Activated CD4-positive, CD25-positive, alpha-beta regulatory T cell treated with anti-CD3 and anti-CD28 coated beads, Interleukin-2, amount 50 U/mL, for 16 hours (primary cell): ENCODE data around the gene DSC1.
"Not testable (repeated sequence)": the region's sequence is repeated elsewhere in the genome, so short reads cannot be mapped to it uniquely, and the experiment has no call there.

Experiments used
- DNase-seq: peaks from one replicate; pipeline ENCODE4 v3.0.0-alpha.2; 2020; ENCODE audit warnings: low read depth, low spot score

The DSC1 gene, protein sequence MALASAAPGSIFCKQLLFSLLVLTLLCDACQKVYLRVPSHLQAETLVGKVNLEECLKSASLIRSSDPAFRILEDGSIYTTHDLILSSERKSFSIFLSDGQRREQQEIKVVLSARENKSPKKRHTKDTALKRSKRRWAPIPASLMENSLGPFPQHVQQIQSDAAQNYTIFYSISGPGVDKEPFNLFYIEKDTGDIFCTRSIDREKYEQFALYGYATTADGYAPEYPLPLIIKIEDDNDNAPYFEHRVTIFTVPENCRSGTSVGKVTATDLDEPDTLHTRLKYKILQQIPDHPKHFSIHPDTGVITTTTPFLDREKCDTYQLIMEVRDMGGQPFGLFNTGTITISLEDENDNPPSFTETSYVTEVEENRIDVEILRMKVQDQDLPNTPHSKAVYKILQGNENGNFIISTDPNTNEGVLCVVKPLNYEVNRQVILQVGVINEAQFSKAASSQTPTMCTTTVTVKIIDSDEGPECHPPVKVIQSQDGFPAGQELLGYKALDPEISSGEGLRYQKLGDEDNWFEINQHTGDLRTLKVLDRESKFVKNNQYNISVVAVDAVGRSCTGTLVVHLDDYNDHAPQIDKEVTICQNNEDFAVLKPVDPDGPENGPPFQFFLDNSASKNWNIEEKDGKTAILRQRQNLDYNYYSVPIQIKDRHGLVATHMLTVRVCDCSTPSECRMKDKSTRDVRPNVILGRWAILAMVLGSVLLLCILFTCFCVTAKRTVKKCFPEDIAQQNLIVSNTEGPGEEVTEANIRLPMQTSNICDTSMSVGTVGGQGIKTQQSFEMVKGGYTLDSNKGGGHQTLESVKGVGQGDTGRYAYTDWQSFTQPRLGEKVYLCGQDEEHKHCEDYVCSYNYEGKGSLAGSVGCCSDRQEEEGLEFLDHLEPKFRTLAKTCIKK

DNA sequence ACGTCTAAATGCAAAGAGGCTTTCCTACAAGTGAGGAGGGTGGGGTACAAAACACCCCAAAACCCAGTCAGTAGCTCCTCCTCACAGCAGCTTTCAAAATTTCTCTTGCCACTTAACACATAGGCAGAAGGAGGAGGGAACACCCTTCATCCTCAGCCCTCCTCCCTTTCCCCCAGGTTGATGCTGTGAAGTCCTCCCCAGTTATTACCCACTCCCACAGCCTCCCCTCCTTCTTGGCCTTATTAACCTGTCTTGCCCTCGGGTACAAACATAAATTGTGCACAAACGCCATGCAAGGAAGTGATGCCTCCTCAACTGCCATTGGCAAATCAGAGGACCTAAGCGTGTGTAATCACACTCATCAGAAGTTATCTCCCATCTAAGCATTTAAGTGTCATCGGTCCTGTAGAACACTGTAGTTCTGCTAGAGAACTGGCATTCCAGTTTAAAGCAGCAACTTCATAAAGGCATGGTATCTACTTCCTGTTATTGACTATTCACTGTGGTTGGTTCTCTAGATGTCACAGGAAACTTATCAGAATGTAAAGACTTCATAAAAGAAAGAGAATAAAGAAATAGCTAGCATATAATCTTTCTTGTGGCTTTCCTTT lies at the start of gene DSC1:
TSS of gene DSC1 (minus strand) at position 32 of the 611 bp plus-strand sequence. CDS start 262 bp downstream, outside the sequence.
- DNase-seq, result no peak

DNA sequence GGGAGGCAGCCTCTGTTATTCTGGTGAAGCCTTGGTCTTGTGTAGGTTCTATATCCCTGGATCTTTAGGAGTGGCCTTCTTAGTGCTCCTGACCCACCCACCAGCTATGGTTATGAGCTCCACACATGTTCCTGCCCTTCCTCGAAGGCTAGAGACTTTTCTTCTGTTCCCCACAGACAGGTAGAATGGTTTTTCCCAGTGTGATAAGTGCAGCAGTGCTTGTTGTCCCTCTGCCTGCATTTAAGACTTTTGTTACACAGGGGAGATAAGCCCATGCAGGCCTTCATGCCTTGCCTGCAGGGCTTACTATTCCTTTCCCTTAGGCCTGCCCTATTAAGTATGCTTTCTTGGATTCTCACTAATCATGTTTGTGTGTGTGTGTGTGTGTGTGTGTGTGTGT lies 48.4 kb upstream of the DSC1 start:
- no peak for DNase-seq

DNA sequence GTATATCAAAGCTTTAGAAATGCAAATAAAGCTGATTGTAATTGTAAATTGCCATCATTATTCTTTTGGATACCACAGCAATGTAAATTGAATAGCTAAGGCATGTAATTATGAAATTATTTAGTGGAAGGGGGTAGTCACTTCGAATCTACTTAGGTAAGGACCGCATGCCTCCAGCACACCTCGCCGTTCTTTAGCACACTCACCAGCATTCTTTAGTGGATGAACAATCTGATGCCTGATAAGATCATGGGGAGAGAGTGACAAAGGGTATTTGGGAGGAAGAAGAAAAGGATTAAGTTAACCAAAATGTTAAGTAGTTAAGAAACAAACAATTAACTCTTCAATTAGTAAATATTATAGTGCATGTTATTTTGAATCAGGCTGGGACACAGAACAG lies 46.4 kb upstream of the DSC1 start:
- no peak for DNase-seq

DNA sequence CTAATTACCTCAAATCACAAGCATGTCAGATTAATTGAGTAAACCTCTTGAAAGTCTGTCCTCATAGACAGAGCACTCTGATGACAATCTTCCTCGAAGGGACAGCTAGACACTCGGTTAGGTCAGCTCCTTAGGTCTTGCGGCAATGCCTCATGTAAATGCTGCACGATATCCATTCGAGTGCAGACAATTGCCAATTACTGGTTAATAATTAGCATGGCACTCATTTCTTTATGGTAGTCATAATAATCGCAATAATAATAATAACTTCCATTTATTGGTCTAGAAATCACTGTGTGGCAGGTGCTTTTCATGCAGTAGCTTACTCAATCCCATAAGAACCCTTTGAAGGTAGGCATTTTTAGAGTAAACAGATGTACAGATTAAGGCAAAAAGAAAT lies 44.7 kb upstream of the DSC1 start:
- DNase-seq, result no peak

DNA sequence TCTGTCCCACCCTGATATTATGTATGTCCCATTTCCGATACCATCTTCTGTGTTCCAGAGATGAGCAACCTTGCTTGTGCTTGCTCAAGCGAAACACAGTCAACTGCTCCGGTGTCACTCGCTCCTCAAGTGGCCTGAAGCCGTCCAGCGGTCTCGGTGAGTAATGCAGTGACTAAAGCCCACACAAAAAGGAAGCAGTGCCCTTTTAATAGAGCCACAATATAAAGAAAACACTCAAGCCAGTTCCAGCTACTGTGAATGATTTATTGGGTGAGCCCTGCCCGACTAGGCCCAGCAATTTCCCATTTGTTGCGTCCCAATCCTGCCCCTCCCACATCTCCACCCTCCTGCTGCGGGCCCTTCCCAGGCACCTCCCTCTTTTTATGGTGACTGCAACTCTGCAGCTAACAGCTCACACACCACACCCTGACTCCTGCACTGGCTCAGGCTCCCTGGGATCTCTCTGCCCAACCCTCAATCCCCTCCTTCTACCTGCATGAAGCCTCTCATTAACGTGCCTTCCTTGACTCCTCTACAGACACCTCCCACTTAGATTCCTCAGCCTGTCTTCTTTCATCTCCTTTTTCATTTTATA lies 44.2 kb upstream of the DSC1 start:
- no peak for DNase-seq

DNA sequence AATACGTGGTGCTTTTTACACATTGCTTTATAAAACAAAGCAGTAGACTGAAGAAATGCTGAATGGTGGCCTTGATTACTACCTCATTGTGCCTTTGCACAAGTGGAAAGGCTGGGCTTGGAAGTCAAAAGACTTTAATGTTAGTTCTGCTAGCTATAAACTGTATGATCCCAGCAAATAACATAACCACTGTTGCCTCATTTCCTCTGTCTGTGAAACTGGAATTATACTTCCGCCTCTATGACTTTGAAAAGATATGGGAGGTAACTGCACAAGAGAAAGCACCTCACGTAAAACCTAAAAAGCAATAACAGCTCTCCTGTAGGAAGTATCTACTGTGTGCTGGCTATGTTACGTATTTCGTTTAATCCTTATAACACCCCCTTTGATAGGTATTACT lies 43.4 kb upstream of the DSC1 start:
- DNase-seq, result no peak

DNA sequence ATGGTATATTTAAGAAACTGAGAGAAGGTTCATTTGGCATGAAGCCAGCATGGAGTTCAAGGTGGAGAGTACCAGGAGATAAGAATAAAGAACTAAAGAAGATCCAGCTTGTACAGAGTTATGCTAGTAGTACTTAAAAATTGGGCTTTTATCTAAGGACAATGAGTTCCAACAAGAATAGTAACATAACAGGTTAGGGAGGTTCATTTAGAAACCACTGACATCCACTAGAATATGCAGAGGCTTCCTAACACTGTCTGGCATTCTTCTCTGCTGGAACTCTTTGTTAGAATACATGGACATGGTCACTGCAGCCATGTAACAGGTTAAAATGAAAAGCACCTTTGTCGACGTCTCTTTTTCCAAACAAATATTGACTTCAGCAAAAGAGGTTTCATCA lies 42.6 kb upstream of the DSC1 start:
- DNase-seq, result no peak

DNA sequence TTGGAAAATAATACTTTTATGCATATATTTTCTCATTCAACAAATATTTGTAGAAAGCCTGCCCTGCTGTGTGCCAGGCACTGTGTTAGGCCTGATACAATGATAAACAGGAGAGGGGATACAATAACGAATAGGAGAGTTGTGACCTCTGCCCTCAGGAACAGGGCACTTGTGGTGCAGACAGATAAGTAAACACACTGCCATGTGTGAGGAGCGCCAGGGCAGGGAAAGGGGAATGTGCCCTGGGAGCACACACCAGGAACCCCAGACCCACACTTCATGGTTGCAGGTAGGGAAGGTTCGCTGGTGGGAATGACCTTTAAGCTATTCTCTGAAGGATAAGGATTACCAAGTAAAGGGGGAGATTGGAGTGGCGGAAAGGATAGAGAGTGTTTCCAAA lies 42.2 kb upstream of the DSC1 start:
- no peak for DNase-seq

DNA sequence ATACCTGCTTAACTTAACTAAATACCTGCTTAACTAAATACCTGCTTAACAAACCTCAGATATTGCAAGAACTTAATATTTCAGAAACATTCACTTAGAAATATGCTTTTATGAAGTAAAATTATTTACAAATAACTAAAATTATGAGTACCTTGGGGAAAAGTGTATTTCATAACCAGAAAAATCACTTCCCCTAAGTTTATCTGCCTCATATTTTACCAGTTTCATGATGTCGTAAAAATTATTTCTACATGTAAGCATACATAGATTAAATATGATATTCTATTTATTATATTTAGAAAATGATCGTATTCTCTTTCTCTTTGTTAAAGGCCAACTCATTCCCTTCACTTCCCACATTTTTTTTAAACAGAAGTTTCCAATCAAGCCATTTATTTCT lies 41.5 kb upstream of the DSC1 start:
- DNase-seq, result no peak

DNA sequence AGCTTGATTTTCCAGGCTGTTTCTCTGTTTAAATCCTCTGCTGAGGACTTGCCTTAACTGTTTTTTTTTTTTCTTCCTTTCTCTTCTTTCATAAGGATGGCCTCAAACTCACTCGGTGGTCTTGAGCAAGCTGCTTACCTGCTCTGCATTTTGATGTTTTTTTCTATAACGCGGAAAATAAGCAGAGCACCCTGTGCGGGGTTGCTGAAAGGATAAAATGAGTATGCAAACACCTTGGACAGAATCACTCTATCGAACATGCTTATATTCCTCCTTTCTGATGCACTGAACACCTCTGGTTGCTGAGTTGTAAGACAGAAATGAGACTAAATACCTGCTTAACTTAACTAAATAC lies 41.1 kb upstream of the DSC1 start:
- no peak for DNase-seq

DNA sequence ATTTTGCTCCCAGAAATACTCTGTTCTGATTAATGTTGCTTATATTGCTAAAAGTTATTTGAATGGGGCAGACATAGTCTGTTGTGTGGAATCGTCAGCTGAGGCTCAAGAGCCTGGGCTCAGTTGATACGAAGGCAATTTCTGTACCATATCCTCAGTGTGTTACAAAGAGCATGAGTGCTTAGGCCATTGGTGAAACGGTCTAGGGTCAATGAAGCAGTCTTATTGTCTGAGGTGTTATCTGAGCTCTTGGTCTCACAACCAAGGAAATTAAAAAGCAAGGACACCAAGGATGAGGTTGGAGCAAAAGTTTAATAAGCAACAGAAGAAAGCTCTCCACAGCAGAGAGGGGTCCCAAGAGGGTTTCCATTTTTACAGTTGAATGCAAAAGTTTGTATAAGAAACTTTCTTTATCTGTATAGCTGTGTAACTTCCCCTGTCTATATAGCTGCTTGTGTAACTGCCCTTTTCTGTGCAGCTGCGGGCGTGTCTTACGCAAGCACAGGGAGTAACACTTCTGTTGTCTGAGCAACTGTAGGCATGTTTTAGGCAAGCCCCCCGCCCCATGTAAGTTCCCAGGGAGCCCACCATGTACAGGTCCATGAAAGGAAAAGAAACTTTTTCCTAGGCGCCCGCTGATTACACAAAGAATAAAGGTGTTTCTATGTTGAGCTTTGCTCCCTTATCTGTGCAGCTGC lies 40.6 kb upstream of the DSC1 start:
- DNase-seq, result no peak

DNA sequence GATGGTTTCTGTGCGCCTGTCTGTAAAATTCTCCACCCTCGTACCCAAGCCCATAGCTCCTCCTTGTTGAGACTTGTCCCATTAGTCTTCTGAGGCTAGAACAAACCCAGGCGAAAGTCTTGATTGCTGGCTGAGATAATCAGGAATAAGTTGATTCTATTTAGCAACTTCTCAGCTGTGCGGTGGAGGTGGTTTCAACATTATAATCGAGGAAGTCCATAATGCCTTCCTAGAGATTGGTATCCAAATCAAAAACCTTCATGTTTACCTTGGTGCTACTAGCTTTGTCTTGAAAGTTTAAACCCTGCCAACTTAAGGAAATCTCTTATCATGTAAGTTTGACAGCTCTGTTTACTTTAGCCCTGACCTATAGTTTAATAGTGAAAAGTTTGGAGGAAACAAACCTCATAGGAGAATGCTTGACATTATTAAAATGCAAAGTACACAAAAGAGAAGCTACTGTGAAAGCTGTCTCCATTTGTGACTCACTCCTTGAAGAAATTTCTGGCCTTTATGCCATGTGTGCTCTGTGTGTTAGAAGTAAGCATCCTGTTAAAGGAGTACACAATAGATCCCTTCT lies 36.6 kb upstream of the DSC1 start:
- DNase-seq, result no peak

DNA sequence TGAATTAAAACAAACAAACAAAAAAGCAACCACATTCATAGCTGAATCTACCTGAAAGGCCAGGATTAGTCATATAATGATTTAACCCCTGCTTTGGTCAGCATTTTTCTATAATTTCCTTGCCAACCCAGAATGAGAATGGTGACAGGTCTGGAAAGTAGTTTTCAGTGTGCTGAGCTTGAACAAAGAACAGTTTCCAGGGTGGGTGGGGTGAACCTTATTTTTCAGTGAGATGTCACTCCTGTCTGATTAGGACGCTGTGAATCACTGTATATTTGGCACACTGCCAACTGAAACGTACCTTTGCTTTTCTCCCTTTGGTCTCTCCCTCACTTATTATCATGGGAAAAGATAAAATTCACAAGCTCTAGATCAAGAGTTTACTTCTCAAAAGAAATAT lies 35.0 kb upstream of the DSC1 start:
- DNase-seq, result no peak

DNA sequence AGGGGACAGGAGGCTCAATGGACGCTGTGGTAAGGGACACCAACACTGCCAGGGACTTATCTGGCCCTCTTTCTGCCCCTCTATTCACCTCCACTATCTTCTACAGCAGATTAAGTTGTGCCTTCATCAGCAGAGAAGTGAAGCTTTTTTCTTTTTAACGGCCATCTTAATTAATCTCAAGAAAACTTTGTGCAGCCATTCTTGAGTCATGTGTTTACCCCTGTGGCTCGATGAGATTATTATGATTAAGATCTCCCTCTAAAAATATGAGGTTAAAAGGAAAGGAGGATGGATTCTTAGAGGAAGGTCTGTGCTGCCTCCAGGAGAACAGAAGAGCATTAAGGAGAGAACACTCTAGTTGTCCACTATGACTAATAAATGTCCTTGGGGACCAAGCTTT lies 32.4 kb upstream of the DSC1 start:
- no peak for DNase-seq

DNA sequence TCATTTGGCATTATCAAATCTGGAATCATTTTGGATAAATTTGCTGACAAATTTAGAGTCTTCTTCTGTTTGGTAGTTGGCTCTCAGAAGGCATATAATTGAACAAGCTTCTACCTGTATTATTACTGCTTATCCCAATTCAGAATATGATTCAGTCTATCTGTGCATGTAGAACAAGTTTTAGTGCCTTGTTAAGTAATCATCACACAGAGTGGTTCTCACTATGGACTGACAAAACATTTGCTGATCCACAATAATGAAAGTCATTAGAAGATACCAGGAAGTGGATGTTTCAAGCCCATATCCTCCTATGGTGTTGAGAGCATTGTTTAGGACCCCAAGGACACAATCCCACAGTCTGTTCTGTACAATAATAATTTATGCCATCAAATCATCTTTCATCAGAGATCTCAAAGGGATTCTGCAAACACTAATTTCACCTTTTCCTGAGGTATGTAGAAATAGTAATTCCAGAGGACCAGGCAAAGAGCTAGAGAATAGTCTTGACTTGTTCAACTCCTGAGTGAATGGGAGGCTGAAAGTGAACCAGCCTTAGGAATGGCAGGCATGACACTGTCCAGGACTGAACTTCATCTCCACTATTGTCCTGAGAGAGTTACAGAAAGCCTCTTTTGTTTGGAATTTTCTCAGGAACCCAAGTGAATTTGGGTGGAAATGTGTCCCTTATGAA lies 29.6 kb upstream of the DSC1 start:
- no peak for DNase-seq

DNA sequence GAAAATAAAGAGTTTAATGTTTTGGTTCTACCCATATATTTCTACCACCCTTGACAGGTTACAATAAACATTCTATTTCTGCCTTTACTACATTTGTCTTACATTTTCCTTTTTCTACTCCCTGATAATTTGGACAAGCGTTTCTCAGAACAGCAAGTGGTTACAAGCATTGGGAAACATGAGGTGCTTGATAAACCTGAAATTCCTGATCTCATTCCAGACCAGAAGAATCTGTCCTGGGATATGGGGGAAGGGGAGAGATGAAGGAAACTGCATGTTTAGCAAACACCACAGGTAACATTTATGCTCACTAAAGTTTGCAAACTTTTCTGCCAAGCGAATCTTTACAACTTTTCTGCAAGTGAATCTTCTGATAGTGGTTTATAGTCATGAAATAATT lies 28.3 kb upstream of the DSC1 start:
- DNase-seq, result no peak

DNA sequence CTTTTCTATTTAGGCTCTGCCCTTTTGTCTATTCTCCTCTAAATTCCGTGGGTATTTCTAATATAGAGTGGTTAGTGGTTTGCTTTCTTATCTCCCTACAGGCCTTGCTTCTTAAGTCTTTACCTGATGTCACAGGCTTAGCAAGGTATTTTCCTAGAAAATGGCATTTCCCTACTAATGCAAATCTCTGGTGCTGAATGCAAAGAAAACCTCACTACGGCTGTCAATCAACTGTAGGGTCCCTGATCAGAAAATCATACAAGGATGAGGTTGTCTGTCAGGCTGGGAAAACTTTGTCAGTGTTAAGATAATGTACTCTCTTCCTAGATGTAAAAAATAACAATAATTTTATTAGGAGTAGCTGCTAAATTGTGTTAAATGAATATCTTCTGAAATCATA lies 27.1 kb upstream of the DSC1 start:
- DNase-seq, result no peak

DNA sequence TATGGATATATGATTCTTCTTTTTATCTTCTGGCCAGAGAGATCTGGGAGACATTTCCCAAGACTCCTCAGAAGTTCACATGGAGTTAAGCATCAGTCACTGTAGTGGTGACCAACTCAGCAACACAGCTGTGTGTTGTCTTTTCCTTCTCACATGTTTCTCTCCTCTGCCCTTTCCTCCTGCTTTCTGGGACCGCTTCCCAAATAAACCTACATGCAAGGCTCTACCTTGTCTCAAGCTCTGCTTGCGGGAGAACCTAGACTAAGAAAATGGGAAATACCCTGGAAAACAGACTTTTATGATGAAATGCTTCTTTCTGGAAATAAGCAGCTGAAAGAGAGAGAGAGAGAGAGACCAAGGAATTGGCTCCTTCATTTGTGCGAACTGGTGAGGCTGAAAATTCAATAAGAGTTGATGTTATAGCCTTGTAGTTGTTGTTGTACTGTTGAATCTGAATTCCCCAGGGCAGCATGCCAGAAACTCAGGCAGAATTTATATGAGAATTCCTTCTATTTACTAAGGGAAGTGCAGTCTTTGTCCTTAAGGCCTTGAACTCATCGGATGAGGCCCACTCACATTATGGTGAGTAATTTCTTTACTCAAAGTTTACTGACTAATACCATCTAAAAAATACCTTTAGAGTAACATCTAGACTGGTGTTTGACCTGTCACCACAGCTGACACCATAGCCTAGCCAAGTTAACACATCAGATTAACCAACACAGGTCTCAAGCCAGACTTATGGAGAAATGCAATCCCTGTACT lies 22.7 kb upstream of the DSC1 start:
- no peak for DNase-seq

DNA sequence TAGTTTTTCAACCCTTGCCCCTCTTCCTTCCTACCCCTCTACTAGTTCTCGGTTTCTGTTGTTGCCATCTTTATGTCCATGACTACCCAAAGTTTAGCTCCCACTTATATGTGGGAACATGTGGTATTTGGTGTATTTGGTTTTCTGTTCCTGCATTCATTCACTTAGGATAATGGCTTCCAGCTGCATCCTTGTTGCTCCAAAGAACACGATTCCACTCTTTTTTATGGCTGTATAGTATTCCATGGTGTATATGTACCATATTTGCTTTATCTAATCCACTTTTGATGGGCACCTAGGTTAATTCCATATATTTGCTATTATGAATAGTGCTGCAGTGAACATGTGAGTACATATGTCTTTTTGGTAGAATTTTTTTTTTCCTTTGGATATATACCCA lies 20.6 kb upstream of the DSC1 start:
- DNase-seq, result no peak

DNA sequence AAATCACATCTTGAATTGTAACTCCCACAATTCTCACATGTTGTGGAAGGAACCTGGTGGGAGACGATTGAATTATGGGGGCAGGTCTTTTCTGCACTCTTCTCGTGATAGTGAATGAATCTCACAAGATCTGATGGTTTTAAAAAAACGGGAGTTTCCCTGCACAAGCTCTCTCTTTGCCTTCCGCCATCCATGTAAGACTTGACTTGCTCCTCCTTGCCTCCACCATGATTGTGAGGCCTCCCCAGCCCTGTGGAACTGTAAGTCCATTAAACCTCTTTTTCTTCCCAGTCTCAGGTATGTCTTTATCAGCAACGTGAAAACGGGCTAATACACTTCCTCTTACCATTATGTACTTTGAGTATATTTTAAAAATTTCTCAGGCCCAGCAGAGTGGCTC lies 14.7 kb upstream of the DSC1 start:
- not testable (repeated sequence) for DNase-seq
